Measurements from ENCODE around the gene LMX1A. TPM values are rescaled to one million over a fixed set of nuclear protein-coding genes. Genes with fewer than 3 reads are reported as not detected.

The LMX1A gene
- total and polyA plus RNA-seq, 2 experiments from 2014 or later: not detected

GRCh38 chr1:165185161-165185889 is 171.2 kb downstream of the LMX1A start:
- Mint-ChIP-seq H3K4me1 (no peaks in the 10 kb centered on the region), H3K36me3 (ENCODE audit: low read depth) (peaks cover 13% of the 10 kb centered on the region), H3K4me3 (no peak overlapping the region), H3K9me3 (peaks cover 36% of the 10 kb centered on the region), H3K27ac (no peak overlapping the region), H3K27me3 (ENCODE audit: insufficient read depth, low read depth, poor library complexity) (peaks cover 3% of the 10 kb centered on the region)
- H3K79me2 ChIP-seq (replicated peaks; ENCODE audit: insufficient read depth): no peaks in the 10 kb centered on the region
- H4K20me1 ChIP-seq (replicated peaks; ENCODE audit: insufficient read depth): no peaks in the 10 kb centered on the region
- TF ChIP-seq ZNF462 (CRISPR knock-in tag; IDR thresholded peaks at IDR 0.05): no peak
- no peak overlapping the region for H3K4me3 ChIP-seq
- H3K4me1 ChIP-seq (ENCODE audit: insufficient read depth): no peaks in the 10 kb centered on the region
- no peaks in the 10 kb centered on the region for H3K9me2 ChIP-seq (ENCODE audit: insufficient read depth)
- H3F3A ChIP-seq (replicated peaks; ENCODE audit: low read depth): no peaks in the 10 kb centered on the region
- no peaks in the 10 kb centered on the region for H3K27me3 ChIP-seq (ENCODE audit: insufficient read depth)
- DNase-seq (ENCODE audit: low spot score) (no peak), ATAC-seq (no peak)
- no peak overlapping the region for H2AFZ ChIP-seq
- H3K4me2 ChIP-seq: no peak overlapping the region
- H3K27ac ChIP-seq (ENCODE audit: low read depth): no peak overlapping the region
- H3K36me3 ChIP-seq (ENCODE audit: insufficient read depth): no peaks in the 10 kb centered on the region

- Mint-ChIP-seq H3K27ac (no peak overlapping the region), H3K27me3 (ENCODE audit: insufficient read depth, low read depth, poor library complexity) (peaks cover 6% of the 10 kb centered on the region), H3K9me3 (peaks cover 36% of the 10 kb centered on the region), H3K36me3 (ENCODE audit: low read depth) (peaks cover 13% of the 10 kb centered on the region), H3K4me3 (no peak overlapping the region), H3K4me1 (no peaks in the 10 kb centered on the region)
- Histone ChIP-seq H3F3A (replicated peaks; ENCODE audit: low read depth) (no peaks in the 10 kb centered on the region), H3K4me1 (ENCODE audit: insufficient read depth) (no peaks in the 10 kb centered on the region), H4K20me1 (replicated peaks; ENCODE audit: insufficient read depth) (no peaks in the 10 kb centered on the region), H3K36me3 (ENCODE audit: insufficient read depth) (no peaks in the 10 kb centered on the region), H3K27me3 (ENCODE audit: insufficient read depth) (no peaks in the 10 kb centered on the region), H2AFZ (no peak overlapping the region), H3K4me2 (no peak overlapping the region), H3K9me2 (ENCODE audit: insufficient read depth) (no peaks in the 10 kb centered on the region), H3K27ac (ENCODE audit: low read depth) (no peak overlapping the region), H3K4me3 (no peak overlapping the region), H3K79me2 (replicated peaks; ENCODE audit: insufficient read depth) (no peaks in the 10 kb centered on the region)
- ATAC-seq: no peak
- no peak for DNase-seq (ENCODE audit: low spot score)
- TF ChIP-seq ZNF331 (CRISPR knock-in tag; IDR thresholded peaks at IDR 0.05; ENCODE audit: low read depth): no peak
- TF ChIP-seq STAT1 (IDR thresholded peaks at IDR 0.05; ENCODE audit: unreplicated experiment): no peak
- TF ChIP-seq NANOG (IDR thresholded peaks at IDR 0.05; ENCODE audit: borderline replicate concordance): no peak
- no peak for TF ChIP-seq CTCF (conservative IDR thresholded peaks at IDR 0.05; ENCODE audit: low read depth in 2 of 2)
- no peak for TF ChIP-seq EZH2phosphoT487 (IDR thresholded peaks at IDR 0.05; ENCODE audit: unreplicated experiment)
- TF ChIP-seq CREB1 (CRISPR knock-in tag; IDR thresholded peaks at IDR 0.05; ENCODE audit: low read depth): no peak
- TF ChIP-seq EZH2 (IDR thresholded peaks at IDR 0.05; ENCODE audit: low read depth, unreplicated experiment): no peak
- no peak for TF ChIP-seq ZNF114 (CRISPR knock-in tag; IDR thresholded peaks at IDR 0.05)
- no peak for TF ChIP-seq POLR2AphosphoS5 (IDR thresholded peaks at IDR 0.05; ENCODE audit: low read depth)
Observed at GRCh38 chr1:165182975-165183374, 173.5 kb downstream of the LMX1A start.

Measured in GM23338 (cell line).